ENCODE measurements around the gene SNAI3.

- TF ChIP-seq CTCF (IDR thresholded peaks at IDR 0.05): no peak
- TF ChIP-seq POLR2A (IDR thresholded peaks at IDR 0.05; ENCODE audit: low read depth): no peak
- TF ChIP-seq POLR2AphosphoS5 (IDR thresholded peaks at IDR 0.05): no peak
Measured at GRCh38 chr16:88659160-88659559, 27.1 kb downstream of the SNAI3 start.

Measured in esophagus muscularis mucosa (tissue), 3 donors.